Large intestine (tissue), 3 donors: ENCODE measurements around the gene ZNF784. TPM values are rescaled to one million over a fixed set of nuclear protein-coding genes. Genes with fewer than 3 reads are reported as not detected.

Experiments used
- DNase-seq, 2 donors: peaks; one replicate each; pipeline versions ENCODE4 v3.0.0 to v3.0.0-alpha.2; 2013
- H3K27ac ChIP-seq: one replicate; pipeline ENCODE4 v1.5.1; 2013; ENCODE audit warnings: low read length
- H3K27me3 ChIP-seq: 2 replicates; pipeline ENCODE4 v1.6.1; 2013; ENCODE audit warnings: low read length; ENCODE audit not compliant: control insufficient read depth, insufficient read depth
- H3K36me3 ChIP-seq: 2 replicates; pipeline ENCODE4 v1.6.1; 2013; ENCODE audit warnings: low read length; ENCODE audit not compliant: control insufficient read depth, insufficient read depth
- H3K4me1 ChIP-seq: one replicate; pipeline ENCODE4 v1.6.1; 2013; ENCODE audit warnings: low read length; ENCODE audit not compliant: control insufficient read depth, insufficient read depth
- H3K4me3 ChIP-seq: one replicate; pipeline ENCODE4 v1.5.1; 2013; ENCODE audit warnings: low read length
- H3K9me3 ChIP-seq: one replicate; pipeline ENCODE4 v1.6.1; 2013; ENCODE audit warnings: mild to moderate bottlenecking, low read depth, low read length, moderate library complexity; ENCODE audit not compliant: control insufficient read depth
- WGBS: methylation state at CpG from one replicate; pipeline ENCODE4 v1.1.5; 2013; ENCODE audit warnings: low lambda C conversion rate; ENCODE audit not compliant: insufficient coverage; 5-methylcytosine and 5-hydroxymethylcytosine counted together
- polyA plus RNA-seq: library from polyadenylated mRNA; unstranded; fragments of 120-200 nt; gene quantifications from one replicate; pipeline ENCODE4 v1.2.1, GENCODE V29; 2013

Gene ZNF784
- polyA plus RNA-seq, 1 donor, result 15.6 TPM

DNA sequence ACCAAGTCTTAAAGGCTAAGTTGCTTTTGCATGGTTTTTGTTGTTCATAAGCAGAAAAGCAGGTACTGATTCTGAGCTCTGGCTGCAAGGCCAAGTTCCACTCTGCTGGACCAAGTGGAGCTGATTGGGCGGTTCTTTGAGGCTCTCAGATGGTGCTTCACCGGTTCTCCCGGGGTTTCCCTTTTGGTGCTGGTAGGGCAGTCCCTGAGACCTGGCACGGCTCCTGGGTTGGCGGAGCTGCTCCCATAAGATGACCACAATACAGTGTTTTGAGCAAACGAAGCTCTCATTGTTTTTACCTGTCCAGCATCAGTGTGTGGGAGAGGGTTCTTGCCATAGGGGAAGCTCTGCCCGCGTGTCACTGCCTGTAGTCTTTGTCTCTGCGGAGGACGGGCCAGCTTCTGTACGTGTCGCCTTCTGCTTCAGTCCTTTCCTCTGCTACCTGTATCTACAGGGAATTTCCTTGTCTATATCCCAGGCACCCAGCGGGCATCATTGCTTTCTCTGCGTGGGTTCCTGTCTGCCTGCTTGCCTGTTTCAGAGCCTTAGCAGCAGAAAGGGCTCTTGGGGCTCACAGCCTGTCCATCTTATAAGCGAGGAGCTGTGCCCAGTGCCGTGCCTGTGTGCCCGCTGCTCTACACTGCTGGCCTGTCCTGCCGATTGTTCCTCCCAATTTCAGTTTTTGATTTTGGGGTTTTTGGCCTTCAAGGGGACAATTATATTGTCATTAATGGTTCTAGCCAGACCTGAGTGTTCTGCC is 32.8 kb upstream of the ZNF784 start:
- peaks cover 14% of the 10 kb centered on the region for H3K4me1 ChIP-seq

DNA sequence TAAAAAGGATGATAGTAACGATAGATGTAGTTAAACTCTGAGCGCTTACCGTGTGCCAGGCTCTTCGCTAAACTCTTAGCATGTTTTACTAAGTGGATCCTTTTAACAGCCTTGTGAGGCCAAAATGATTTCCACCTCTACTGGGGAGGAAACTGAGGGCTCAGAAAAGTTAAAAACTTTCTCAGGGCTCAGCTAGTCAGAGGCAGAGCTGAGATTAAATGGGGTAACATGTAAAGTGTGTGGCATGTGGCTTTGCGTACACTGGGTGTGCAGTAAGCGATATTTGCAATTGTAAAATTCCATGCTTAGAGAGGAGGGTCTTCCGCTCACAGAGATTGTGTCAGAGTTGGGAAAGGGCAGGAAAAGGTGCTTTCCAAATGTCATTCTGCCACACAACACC is 32.2 kb upstream of the ZNF784 start:
- Histone ChIP-seq H3K27ac (no peak overlapping the region), H3K9me3 (peaks cover 2% of the 10 kb centered on the region), H3K4me1 (peaks cover 14% of the 10 kb centered on the region), H3K27me3 (no peaks in the 10 kb centered on the region), H3K36me3 (peaks cover 39% of the 10 kb centered on the region), H3K4me3 (peak overlapping the region; percentile 99)
- no CpG with 5 or more reads among the region's 7 CpGs for WGBS
- DNase-seq, result no peak

More for the DNA sequence above, 32.8 kb upstream of the ZNF784 start:
- DNase-seq, result no peak
- no peak overlapping the region for H3K27ac ChIP-seq
- WGBS, result 100% methylated on average over 2 of the region's 18 CpGs
- peak overlapping the region; percentile 99 for H3K4me3 ChIP-seq
- peaks cover 2% of the 10 kb centered on the region for H3K9me3 ChIP-seq
- no peaks in the 10 kb centered on the region for H3K27me3 ChIP-seq
- peaks cover 43% of the 10 kb centered on the region for H3K36me3 ChIP-seq

DNA sequence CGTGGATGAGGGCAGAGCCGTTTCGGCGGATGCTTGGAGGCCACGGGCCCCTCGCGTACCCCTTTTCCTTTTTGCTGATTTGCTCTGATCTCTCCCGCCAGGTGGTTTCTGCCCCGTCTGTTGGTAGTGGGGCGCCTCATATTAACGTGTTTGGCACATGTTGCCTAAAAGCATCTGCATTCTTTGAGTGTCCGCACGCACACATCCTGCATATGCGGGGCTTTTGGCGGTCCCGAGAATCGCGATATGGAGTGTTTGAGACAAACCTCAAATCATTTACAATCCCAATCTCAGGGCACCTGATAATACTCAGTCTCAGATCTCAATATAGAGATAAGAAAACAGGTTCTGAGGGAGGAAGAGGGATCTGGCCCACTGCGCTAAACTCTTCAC is 31.3 kb upstream of the ZNF784 start:
- Histone ChIP-seq H3K27ac (peak overlapping the region; percentile 100), H3K36me3 (peaks cover 33% of the 10 kb centered on the region), H3K27me3 (no peaks in the 10 kb centered on the region), H3K9me3 (peaks cover 2% of the 10 kb centered on the region), H3K4me1 (peaks cover 14% of the 10 kb centered on the region), H3K4me3 (peak overlapping the region; percentile 99)
- no CpG with 5 or more reads among the region's 19 CpGs for WGBS
- no peak for DNase-seq

DNA sequence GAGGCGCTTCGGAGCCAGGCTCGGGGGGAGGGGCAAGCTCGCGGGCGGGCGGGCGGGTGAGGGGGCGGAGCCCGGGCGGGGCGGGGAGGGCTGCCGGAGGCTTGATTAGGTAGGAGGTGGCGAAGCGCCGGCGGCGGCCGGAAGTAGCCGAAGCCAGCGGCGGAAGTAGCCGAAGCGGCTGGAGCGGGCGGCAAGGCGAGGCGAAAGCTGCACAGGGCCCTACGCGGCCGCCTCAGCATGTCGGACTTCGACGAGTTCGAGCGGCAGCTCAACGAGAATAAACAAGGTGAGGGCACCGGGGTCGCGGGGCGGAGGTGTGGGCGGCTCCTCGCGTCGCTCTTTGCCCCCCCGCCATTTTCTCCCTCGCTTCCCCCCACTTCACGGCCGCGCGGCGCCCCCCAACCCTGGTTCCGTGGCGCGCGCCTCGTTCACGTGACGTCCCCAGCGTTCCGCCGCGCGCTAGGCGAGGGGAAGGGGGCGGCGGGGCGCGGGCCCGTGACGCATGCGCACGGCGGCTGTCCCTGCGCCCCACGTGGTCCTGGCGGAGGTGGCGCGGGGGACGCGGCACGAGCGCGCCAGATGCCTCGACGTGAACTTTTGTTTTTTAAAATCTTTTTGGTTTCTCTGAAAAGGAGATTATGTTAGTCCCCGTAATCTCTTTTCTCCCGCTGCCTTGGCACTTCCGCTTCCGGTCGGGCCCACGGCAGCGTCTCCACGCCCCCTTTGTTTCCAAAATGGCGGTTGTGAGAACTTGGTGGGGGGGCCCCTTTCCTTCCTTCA is 30.7 kb upstream of the ZNF784 start, which contains the start of gene U2AF2:
U2AF2 (plus strand) TSS at position 168 of the 780 bp plus-strand sequence; CDS start at position 238, 70 bp downstream.
- H3K36me3 ChIP-seq, result peaks cover 27% of the 10 kb centered on the region
- peaks cover 2% of the 10 kb centered on the region for H3K9me3 ChIP-seq
- H3K27me3 ChIP-seq, result no peaks in the 10 kb centered on the region
- peak within 1 kb of the TSS; percentile 99 for H3K4me3 ChIP-seq
- WGBS, result no CpG with 5 or more reads among the region's 95 CpGs
- peak; percentile 80 to 95 for DNase-seq
- H3K27ac ChIP-seq, result peak within 1 kb of the TSS; percentile 100
- peaks cover 14% of the 10 kb centered on the region for H3K4me1 ChIP-seq

DNA sequence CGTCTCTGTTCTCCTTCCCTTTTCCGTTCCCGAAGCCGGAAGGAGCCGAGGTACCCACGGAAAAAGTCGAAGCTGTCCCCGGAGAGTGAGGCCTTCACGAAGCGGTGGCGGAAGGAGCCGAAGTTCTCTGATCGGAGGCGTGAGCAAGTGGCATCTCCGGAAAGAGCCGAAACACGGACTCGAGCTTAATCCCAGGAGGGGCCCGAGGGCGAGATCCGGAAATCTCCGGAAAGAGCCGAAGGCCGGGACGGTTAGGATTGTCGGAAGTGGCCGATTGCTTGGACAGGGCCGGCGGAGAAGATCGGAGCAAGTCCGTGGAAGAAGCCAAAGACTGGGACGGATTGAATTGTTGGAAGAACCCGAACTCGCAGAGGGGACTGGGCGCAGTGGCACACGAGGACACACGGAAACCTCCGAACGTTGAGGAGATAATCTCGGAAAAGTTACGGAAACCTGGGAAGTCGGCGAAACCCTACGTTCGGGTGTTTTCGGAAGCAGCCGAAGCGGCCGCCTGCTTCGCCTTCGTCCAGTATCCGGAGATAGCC is 30.0 kb upstream of the ZNF784 start:
- Histone ChIP-seq H3K36me3 (peaks cover 21% of the 10 kb centered on the region), H3K4me1 (peaks cover 14% of the 10 kb centered on the region), H3K4me3 (peak overlapping the region; percentile 72), H3K27ac (peak overlapping the region; percentile 99), H3K27me3 (no peaks in the 10 kb centered on the region), H3K9me3 (peaks cover 2% of the 10 kb centered on the region)
- 0% methylated on average over 6 of the region's 52 CpGs for WGBS
- peak; percentile 99 for DNase-seq

DNA sequence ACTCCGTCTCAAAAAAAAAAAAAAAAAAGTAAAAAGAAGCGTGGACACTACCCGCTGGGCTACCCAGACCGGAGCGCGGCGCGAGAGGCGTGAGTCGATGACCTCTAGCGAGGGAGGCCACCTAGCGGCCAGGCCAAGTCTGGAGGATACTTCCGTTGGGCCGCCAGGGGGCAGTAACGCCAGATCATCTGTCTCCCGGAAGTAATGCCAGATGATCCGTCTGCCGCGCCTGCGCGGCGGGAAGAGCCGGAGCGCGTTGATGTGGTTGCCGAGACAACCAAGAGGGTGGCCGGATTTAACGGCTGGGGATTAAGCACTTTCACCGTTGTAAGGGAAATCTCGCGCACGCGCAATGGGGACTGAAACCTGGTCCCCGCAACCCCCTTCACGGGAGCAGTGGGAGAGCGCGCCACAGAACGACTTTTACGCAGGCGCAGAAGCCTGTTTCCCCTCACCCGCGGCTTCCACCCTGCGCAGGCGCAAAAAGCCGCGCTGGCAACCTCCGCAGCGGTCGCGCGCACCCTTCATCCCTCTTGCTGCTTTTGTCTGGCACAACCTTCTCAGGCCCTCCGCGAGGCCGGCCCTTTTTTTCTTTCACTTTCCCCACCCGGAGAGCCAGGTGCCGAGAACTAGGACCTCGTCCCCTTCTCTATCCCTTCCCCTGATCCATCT is 29.4 kb upstream of the ZNF784 start:
- Histone ChIP-seq H3K4me1 (peaks cover 16% of the 10 kb centered on the region), H3K9me3 (peaks cover 2% of the 10 kb centered on the region), H3K4me3 (peak overlapping the region; percentile 72), H3K27ac (peak overlapping the region; percentile 99), H3K27me3 (no peaks in the 10 kb centered on the region), H3K36me3 (peaks cover 15% of the 10 kb centered on the region)
- WGBS, result no CpG with 5 or more reads among the region's 57 CpGs
- DNase-seq, result peak; percentile 98 to 99

DNA sequence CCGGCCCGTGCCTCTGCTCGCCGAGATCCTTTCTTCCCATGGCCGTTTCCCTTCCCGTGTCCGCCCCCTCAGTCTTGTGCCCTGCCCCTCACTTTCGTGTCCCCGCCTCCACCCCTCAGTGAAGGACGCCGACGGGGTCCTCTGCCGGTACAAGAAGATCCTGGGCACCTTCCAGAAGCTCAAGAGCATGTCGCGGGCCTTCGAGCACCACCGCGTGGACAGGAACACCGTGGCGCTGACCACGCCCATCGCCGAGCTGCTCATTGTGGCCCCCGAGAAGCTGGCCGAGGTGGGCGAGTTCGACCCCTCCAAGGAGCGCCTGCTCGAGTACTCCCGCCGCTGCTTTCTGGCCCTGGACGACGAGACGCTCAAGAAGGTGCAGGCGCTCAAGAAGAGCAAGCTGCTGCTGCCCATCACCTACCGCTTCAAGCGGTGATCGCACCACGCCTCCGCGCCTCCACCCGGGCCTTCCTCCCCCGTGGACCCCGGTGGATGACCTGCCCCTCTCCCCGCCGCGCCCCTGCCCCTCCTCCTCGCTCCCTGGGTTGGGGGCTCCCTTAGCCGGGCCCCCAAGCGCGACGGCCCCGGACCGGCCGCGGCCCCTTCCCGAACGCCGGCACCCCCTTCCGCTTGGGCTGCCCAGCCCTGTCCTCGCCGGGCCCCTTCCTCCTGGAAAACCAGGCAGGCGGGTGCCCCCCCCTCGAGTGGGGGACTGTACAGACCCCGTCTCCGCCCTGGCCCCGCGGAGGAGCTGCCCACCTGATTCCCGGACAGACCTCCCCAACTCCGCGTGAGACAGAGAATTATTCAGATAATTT is 28.2 kb upstream of the ZNF784 start:
- Histone ChIP-seq H3K4me3 (no peak overlapping the region), H3K27ac (no peak overlapping the region), H3K36me3 (peaks cover 10% of the 10 kb centered on the region), H3K9me3 (peaks cover 2% of the 10 kb centered on the region), H3K4me1 (peaks cover 17% of the 10 kb centered on the region), H3K27me3 (no peaks in the 10 kb centered on the region)
- 70% methylated on average over 7 of the region's 71 CpGs for WGBS
- no peak for DNase-seq

DNA sequence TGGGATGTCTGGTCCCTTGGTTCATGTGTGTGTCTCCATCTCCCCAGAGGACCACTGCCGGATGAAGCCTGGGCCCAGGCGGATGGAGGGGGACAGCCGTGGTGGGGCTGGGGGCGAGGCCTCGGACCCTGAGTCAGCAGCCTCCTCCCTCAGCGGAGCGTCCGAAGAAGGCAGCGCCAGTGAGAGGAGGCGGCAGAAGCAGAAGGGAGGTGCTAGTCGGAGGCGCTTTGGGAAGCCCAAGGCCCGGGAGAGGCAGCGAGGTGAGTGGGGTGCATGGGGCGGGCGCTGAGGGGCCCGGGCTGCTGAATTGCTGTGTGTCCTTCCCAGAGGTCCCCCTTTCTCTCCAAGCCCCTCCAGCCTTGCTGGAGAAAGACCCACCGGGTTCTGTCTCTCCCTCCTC is 26.9 kb upstream of the ZNF784 start:
- peaks cover 10% of the 10 kb centered on the region for H3K36me3 ChIP-seq
- no CpG with 5 or more reads among the region's 18 CpGs for WGBS
- DNase-seq, result no peak
- H3K9me3 ChIP-seq, result peaks cover 2% of the 10 kb centered on the region
- no peak overlapping the region for H3K4me3 ChIP-seq
- H3K4me1 ChIP-seq, result peaks cover 4% of the 10 kb centered on the region
- H3K27me3 ChIP-seq, result no peaks in the 10 kb centered on the region
- H3K27ac ChIP-seq, result no peak overlapping the region

DNA sequence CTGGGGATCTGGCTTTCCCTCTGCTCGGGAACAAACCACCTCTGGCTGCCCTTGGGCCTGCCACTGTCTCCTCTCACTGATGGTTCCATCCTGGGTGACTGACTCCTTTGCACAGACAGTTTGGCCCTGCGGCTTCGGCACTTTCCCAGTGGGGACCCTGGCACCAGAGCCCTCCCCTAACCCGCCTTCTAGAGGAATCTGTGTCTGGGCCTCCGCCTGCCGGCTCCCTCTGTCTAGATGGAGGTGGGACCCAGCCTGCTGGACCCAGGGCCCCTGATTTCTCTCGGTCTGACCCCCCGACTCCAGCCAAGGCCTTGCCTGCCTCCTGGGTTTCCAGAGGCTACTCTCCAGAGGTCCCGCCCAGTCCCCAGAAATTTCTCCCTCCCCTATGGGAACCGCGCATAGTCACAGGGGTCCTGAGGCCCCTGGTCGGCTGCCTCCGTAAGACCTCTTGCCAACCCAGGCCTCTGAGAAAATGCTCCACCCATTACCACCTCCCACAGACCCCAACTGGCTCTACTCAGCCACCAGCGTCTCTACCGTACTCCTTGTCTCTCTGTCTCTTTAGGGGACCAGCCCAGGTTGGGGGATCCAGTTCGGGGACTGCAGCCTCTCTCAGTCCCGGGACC is 26.4 kb upstream of the ZNF784 start:
- peaks cover 2% of the 10 kb centered on the region for H3K9me3 ChIP-seq
- H3K27me3 ChIP-seq, result no peaks in the 10 kb centered on the region
- no peak overlapping the region for H3K27ac ChIP-seq
- no peak for DNase-seq
- H3K36me3 ChIP-seq, result peaks cover 10% of the 10 kb centered on the region
- no CpG with 5 or more reads among the region's 17 CpGs for WGBS
- H3K4me1 ChIP-seq, result peaks cover 4% of the 10 kb centered on the region
- H3K4me3 ChIP-seq, result no peak overlapping the region
